Embryonic facial prominence (tissue), 1 donor: Measurements from ENCODE around the gene MAPK8.
A peak's percentile ranks its signal among the peaks of the same experiment; 100 is the strongest.
"Not testable (repeated sequence)": the region's sequence is repeated elsewhere in the genome, so short reads cannot be mapped to it uniquely, and the experiment has no call there.

Source experiments
- DNase-seq: peaks from one replicate; pipeline ENCODE4 v3.0.0-alpha.2; 2016; ENCODE audit errors: extremely low spot score

Gene MAPK8

GRCh38 chr10:48306265-48306869 lies at the start of gene MAPK8:
MAPK8 (plus strand) TSS chr10:48306677; CDS start chr10:48401661, 94,984 bp downstream.
- DNase-seq, result peak; percentile 56

GRCh38 chr10:48257407-48257961 lies 49.0 kb upstream of the MAPK8 start:
- DNase-seq, result no peak

GRCh38 chr10:48258105-48258504 lies 48.4 kb upstream of the MAPK8 start:
- DNase-seq, result no peak

DNA sequence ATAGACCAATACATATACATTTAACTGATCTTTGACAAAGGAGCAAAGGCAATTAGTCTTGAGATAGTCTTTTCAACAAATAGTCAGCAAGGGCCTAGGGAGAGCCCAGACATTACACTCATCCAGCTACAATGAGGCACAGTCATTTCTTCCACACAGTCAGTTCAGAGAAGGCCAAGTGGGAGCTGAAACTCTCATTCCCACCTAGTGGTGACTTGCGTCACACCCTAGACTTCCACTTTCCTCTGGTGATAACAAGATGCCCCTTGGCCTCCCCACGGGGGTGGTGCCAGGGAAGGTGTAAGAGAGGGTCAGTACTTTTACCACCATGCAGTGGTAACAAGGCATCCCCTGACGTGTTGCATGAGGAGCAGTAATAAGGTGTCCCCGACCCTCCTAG lies 39.9 kb upstream of the MAPK8 start:
- DNase-seq, result no peak

DNA sequence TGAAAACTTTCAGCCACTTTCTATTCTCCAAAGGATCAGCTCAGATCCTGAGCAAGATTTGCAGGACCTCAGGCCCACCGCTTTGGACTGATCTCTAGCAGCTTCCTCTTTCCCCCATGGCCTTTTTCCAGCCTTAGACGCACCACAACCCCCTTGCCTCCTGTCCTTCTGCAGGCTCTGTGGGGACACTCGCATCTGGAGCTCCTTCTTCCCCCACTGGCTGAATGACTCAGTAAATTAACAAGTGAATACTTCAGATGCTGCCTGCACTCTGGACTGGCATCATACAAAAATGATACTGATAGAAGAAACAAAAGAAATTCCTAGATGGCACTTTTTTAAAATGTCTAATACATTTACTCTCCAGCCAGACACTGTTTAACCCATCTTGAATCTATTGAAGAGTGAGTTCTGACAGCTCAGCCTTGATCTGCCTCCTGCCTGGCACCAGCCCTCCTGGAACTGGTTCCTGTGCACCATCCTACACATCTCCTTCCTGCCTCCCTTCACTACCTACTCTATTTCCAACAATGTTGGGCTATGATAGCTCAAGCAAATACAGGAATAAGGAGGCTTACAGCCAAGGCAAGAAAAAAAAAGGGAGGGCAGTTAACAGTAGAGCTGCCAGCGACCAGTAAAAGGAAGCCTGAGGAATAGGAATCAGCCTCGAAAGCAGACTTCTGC lies 35.3 kb upstream of the MAPK8 start:
- DNase-seq, result no peak

- no peak for DNase-seq
Measured at GRCh38 chr10:48272682-48273081, 33.8 kb upstream of the MAPK8 start.

- no peak for DNase-seq
Measured at GRCh38 chr10:48273741-48274140, 32.7 kb upstream of the MAPK8 start.

DNA sequence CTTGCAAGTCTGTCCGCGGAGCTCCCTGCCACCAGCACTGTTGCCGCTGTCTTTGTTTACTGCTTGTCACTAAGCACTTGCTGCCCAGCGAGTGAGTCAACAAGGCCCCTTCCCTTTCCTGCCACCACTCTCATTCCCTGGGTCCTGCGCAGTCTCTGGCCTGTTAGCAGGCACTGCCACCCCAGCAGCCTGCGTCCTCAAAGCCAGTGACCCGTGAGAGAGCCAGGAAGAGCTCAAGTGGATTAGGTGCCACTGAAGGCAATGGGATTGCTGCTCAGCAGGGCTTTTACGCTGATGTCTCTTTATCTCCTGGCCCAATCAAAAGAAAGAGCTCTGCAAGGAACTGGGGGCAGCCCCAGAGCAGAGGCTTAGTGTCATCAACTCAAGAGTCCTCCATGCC lies 31.8 kb upstream of the MAPK8 start, which contains the start of gene FRMPD2:
Gene FRMPD2 (minus strand): TSS at position 61 of the 400 bp plus-strand sequence. CDS start 129 bp downstream, outside the sequence.
- DNase-seq, result no peak

- DNase-seq, result no peak
Measured at GRCh38 chr10:48277093-48277492, 29.4 kb upstream of the MAPK8 start.

GRCh38 chr10:48279081-48279751 lies 27.3 kb upstream of the MAPK8 start:
- no peak for DNase-seq

DNA sequence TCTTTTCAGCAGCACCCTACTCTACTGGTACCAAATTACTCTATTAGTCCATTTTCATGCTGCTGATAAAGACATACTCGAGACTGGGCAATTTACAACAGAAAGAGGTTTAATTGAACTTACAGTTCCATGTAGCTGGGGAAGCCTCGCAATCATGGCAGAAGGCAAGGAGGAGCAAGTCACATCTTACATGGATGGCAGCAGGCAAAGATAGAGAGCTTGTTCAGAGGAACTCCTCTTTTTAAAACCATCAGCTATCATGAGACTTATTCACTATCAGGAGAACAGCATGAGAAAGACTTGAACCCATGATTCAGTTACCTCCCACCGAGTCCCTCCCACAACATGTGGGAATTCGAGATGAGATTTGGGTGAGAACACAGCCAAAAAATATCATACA lies 24.8 kb upstream of the MAPK8 start:
- DNase-seq, result not testable (repeated sequence)

DNA sequence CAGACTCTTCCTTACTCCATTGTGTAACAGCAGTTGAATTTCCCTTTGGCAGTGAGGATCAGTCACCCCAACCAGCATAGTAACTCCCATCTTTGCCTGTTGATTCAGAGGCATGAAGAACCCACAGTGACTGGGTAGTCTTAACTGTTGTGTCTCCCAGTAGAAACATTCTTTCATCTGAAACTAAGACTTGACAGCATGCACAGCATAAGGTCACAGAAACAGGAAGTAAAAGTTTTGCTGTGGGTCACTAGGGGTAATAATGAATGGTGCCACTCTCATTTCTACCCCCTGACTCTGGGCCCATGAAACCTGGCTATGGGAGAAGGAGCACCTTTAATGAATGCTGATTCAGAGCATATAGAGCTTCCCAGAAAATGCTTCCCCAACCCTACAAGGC lies 23.6 kb upstream of the MAPK8 start:
- no peak for DNase-seq

DNA sequence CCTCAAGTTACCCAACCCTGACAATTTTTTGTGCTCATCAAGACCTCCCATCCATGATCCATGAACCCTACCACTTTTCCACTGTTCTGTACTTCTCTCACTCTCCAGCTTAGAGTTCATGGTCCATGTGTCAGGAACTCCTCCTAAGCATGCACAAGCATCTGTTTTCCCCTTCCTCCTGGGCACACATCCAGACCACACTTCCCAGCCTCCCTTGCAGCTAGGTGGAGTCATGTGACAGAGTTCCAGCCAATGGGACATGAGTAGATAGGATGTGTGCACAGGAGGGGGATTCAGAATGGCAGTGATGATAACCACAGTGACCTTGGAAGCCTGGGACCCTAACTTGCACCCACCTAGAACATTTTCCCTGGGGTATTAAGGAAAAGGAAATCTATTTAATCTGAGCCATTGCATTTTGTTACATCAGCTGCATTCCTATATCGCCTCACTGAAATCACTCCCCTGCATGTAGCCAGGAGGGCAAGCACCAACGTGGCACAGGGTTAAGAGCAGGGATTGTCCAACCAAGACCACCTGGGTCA lies 22.4 kb upstream of the MAPK8 start:
- DNase-seq, result no peak

GRCh38 chr10:48284811-48285210 lies 21.7 kb upstream of the MAPK8 start:
- DNase-seq, result no peak

GRCh38 chr10:48285710-48286109 lies 20.8 kb upstream of the MAPK8 start:
- DNase-seq, result no peak

GRCh38 chr10:48286356-48286755 lies 20.1 kb upstream of the MAPK8 start:
- no peak for DNase-seq

DNA sequence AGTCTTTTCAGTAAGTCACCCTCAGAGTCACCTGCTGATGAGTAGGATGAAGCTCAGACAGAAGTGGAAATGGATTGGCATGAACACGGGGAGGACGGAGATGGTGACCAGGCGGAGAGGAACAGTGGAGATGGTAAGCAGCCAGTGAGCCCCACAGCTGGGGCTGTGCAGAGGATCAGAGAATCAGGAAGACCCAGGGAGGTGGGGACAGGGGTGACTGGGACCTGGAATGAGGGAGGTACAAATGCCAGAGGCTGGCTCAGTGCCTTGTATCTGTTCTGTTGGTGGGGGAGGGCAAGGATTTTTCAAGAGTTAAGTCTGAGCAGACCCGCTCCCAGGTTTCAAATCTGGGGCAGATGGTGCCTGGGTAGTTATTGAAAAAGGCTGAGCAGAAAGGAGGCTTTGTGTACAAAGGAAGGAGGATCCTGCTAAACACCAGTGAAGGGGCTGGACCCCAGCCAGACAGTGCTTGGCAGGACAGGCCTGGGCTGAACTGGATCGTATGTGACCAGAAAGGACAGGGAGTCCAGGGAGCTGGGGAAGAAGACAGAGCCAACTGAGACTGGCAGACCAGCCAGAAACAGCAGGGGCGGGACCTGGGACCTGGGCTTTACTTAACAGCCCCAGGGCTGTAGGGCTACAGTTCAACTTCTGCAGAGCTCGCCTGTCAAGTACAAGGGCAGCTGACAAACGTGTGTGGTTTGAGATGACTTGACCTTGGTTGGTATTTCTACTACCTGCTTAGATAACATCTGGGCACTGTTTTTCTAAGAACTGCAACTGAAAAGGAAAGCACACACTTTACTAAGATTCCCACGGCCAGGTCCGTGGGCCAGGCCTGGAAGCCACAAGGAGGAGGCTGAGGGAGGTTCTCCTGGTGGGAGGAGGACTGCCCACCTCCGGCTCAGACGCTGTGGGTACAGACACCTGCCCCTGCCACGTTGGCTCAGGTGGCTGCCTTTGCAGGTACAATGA lies 18.8 kb upstream of the MAPK8 start:
- no peak for DNase-seq

GRCh38 chr10:48288661-48289060 lies 17.8 kb upstream of the MAPK8 start:
- no peak for DNase-seq

DNA sequence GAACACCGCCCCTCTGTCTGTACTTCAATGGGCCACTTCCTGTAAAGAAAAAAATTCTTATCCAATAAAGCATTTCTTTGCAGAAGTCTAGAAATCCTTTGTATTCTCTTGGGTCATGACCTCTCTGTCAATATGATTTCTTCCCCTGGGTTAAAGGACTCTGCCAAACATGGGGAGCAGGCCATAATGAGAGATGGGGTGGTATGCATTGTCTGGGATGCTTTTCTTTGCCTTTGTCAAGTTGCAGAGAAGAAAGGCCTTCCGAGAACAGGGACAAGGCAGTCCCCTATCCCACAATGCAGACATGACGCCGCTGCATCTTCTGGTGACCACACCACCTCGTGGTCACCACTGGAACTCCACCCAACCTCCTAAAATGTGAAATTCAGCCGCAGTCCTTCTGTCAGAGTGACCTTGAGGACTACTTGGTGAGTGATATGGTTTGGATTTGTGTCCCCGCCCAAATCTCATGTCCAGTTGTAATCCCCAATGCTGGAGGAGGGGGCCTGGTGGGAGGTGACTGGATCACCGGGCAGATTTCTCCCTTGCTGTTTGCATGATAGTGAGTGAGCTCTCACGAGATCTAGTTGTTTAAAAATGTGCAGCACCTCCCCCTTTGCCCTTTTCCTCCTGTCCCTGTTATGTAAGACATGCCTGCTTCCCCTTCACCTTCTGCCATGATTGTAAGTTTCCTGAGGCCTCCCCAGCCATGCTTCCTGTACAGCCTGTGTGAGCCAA lies 16.8 kb upstream of the MAPK8 start:
- DNase-seq, result peak; percentile 29

DNA sequence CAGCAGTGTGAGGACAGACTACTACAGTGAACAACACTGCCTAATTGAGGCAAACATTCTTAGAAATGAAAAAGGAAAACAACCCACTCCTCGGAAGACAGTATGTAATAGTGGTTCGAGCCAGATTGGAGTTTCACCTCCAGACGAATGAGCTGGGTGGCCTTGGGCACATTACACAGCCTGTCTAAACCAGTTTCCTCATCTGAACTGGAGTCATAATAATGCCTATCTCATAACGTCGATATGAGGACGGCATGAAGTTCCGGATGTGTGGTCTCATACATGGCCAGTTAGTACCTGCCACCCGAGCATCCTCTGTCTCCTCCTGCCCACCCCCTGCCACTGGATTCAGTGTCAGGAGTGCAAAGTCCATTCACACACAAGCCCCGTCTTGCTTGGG lies 16.2 kb upstream of the MAPK8 start:
- DNase-seq, result no peak
